WTC11 (cell line): Measurements from ENCODE around the gene HTR3A. TPM values are rescaled to one million over a fixed set of nuclear protein-coding genes. Genes with fewer than 3 reads are reported as not detected.

Experiments used
- ATAC-seq: fragments of 200-7000 bp; cut with Tn5 transposase; 2 replicates; pipeline ENCODE4 v1.10.0; 2021; ENCODE audit warnings: mild to moderate bottlenecking, moderate library complexity
- CTCF ChIA-PET: fragments of 300-600 bp; sonication (Branson Sonifier 250); formaldehyde crosslinking; loops from one replicate; lab custom pipeline; 2021; ENCODE audit warnings: antibody characterized with exemption; lab: Charles Lee
- POLR2A ChIA-PET: fragments of 350-600 bp; sonication (Branson Sonifier 250); formaldehyde crosslinking; loops from one replicate; lab custom pipeline; 2021; ENCODE audit warnings: antibody characterized with exemption; lab: Charles Lee
- DNase-seq: peaks from one replicate; pipeline ENCODE4 v3.0.0; 2021; ENCODE audit warnings: low spot score
- H3K27ac Mint-ChIP-seq: 2 replicates; pipeline ENCODE4 v1.8.0; 2021; ENCODE audit warnings: mixed read lengths
- H3K27me3 Mint-ChIP-seq: 2 replicates; pipeline ENCODE4 v1.8.0; 2021; ENCODE audit warnings: low read depth, mild to moderate bottlenecking, moderate library complexity, mixed read lengths
- H3K36me3 Mint-ChIP-seq: 2 replicates; pipeline ENCODE4 v1.8.0; 2021; ENCODE audit warnings: mixed read lengths
- H3K4me1 Mint-ChIP-seq: 2 replicates; pipeline ENCODE4 v1.8.0; 2022; ENCODE audit warnings: mixed read lengths
- H3K4me3 Mint-ChIP-seq: 2 replicates; pipeline ENCODE4 v1.8.0; 2021; ENCODE audit warnings: mild to moderate bottlenecking, moderate library complexity, mixed read lengths
- H3K9me3 Mint-ChIP-seq: 2 replicates; pipeline ENCODE4 v1.8.0; 2021; ENCODE audit warnings: mixed read lengths
- ARID4B ChIP-seq: sonication (generic); formaldehyde crosslinking; IDR thresholded peaks from 2 replicates; pipeline ENCODE4 v1.8.0; 2023; ENCODE audit warnings: missing genetic modification reagents, mild to moderate bottlenecking, borderline replicate concordance
- CREM ChIP-seq: sonication (generic); formaldehyde crosslinking; IDR thresholded peaks from 2 replicates; pipeline ENCODE4 v1.8.1; 2022; ENCODE audit warnings: mild to moderate bottlenecking, missing genetic modification reagents, moderate library complexity
- ELF4 ChIP-seq: sonication (generic); formaldehyde crosslinking; IDR thresholded peaks from 2 replicates; pipeline ENCODE4 v1.8.1; 2022; ENCODE audit warnings: low read depth, mild to moderate bottlenecking, moderate library complexity, missing genetic modification reagents
- FOXP1 ChIP-seq: sonication (generic); formaldehyde crosslinking; IDR thresholded peaks from 2 replicates; pipeline ENCODE4 v1.8.0; 2022; ENCODE audit warnings: missing genetic modification reagents, mild to moderate bottlenecking, moderate library complexity, borderline replicate concordance
- GRHL2 ChIP-seq: fragments of 250-450 bp; sonication (Bioruptor Pico); IDR thresholded peaks from 2 replicates; pipeline ENCODE4 v1.8.0; 2022; ENCODE audit warnings: mild to moderate bottlenecking, moderate library complexity; ENCODE audit not compliant: insufficient replicate concordance, severe bottlenecking
- JUN ChIP-seq: sonication (generic); formaldehyde crosslinking; IDR thresholded peaks from 2 replicates; pipeline ENCODE4 v1.8.0; 2023; ENCODE audit warnings: mild to moderate bottlenecking, missing genetic modification reagents
- MXD4 ChIP-seq: fragments of 250-450 bp; sonication (Bioruptor Pico); IDR thresholded peaks from 2 replicates; pipeline ENCODE4 v1.8.0; 2021; ENCODE audit warnings: mild to moderate bottlenecking, moderate library complexity, borderline replicate concordance
- NFE2L1 ChIP-seq: sonication (generic); formaldehyde crosslinking; IDR thresholded peaks from 2 replicates; pipeline ENCODE4 v1.8.1; 2023; ENCODE audit warnings: missing genetic modification reagents
- PRRX2 ChIP-seq: fragments of 250-450 bp; sonication (Bioruptor Pico); IDR thresholded peaks from 2 replicates; pipeline ENCODE4 v1.8.0; 2021; ENCODE audit warnings: mild to moderate bottlenecking
- RORB ChIP-seq: fragments of 250-450 bp; sonication (Bioruptor Pico); IDR thresholded peaks from 2 replicates; pipeline ENCODE4 v1.9.0; 2021; ENCODE audit warnings: mild to moderate bottlenecking
- SMAD4 ChIP-seq: sonication (generic); formaldehyde crosslinking; IDR thresholded peaks from 2 replicates; pipeline ENCODE4 v1.8.0; 2022; ENCODE audit warnings: mild to moderate bottlenecking, missing genetic modification reagents
- SOX15 ChIP-seq: fragments of 250-450 bp; sonication (Bioruptor Pico); IDR thresholded peaks from 2 replicates; pipeline ENCODE4 v1.9.0; 2021; ENCODE audit warnings: mild to moderate bottlenecking
- ZNF121 ChIP-seq: sonication (generic); formaldehyde crosslinking; IDR thresholded peaks from 2 replicates; pipeline ENCODE4 v1.8.0; 2023; ENCODE audit warnings: missing genetic modification reagents
- ZNF416 ChIP-seq: fragments of 250-450 bp; sonication (Bioruptor Pico); IDR thresholded peaks from 2 replicates; pipeline ENCODE4 v1.9.0; 2021; ENCODE audit warnings: mild to moderate bottlenecking, inconsistent platforms
- ZNF423 ChIP-seq: fragments of 250-450 bp; sonication (Bioruptor Pico); IDR thresholded peaks from 2 replicates; pipeline ENCODE4 v2.1.2; 2022; ENCODE audit warnings: mild to moderate bottlenecking, moderate library complexity
- ZNF512 ChIP-seq: sonication (generic); formaldehyde crosslinking; IDR thresholded peaks from 2 replicates; pipeline ENCODE4 v1.8.1; 2022; ENCODE audit warnings: missing genetic modification reagents, borderline replicate concordance
- total RNA-seq: library from RNA; stranded (reverse); gene quantifications from 3 replicates; pipeline ENCODE4 v1.2.3, GENCODE V29; 2021
- TF ChIP-seq, protein P1 (sequence below): sonication (generic); formaldehyde crosslinking; IDR thresholded peaks from 2 replicates; pipeline ENCODE4 v1.8.1; 2022; ENCODE audit warnings: low read depth, missing genetic modification reagents, borderline replicate concordance
- TF ChIP-seq, protein P2 (sequence below): fragments of 250-450 bp; sonication (Bioruptor Pico); IDR thresholded peaks from 2 replicates; pipeline ENCODE4 v2.1.2; 2022; ENCODE audit warnings: mild to moderate bottlenecking, moderate library complexity
- TF ChIP-seq, protein P3 (sequence below): fragments of 250-450 bp; sonication (Bioruptor Pico); IDR thresholded peaks from 2 replicates; pipeline ENCODE4 v1.9.0; 2021; ENCODE audit warnings: moderate library complexity, mild to moderate bottlenecking, inconsistent platforms, borderline replicate concordance
- TF ChIP-seq, protein P4 (sequence below): sonication (generic); formaldehyde crosslinking; IDR thresholded peaks from 2 replicates; pipeline ENCODE4 v1.8.0; 2022; ENCODE audit warnings: mild to moderate bottlenecking, missing genetic modification reagents
- TF ChIP-seq, protein P5 (sequence below): sonication (generic); formaldehyde crosslinking; IDR thresholded peaks from 2 replicates; pipeline ENCODE4 v1.8.0; 2022; ENCODE audit warnings: mild to moderate bottlenecking, missing genetic modification reagents

HTR3A gene
- total RNA-seq, 1 experiment from 2014 or later, result 4.1 TPM

DNA sequence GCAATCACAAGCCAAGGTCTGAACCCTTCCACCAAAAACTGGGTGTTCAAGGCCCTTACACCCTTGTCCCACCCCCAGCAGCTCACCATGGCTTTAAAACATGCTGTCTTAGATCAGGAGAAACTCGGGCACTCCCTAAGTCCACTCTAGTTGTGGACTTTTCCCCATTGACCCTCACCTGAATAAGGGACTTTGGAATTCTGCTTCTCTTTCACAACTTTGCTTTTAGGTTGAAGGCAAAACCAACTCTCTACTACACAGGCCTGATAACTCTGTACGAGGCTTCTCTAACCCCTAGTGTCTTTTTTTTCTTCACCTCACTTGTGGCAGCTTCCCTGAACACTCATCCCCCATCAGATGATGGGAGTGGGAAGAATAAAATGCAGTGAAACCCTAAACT is 15.0 kb downstream of the HTR3A start (continued):
- TF ChIP-seq, protein P1, sequence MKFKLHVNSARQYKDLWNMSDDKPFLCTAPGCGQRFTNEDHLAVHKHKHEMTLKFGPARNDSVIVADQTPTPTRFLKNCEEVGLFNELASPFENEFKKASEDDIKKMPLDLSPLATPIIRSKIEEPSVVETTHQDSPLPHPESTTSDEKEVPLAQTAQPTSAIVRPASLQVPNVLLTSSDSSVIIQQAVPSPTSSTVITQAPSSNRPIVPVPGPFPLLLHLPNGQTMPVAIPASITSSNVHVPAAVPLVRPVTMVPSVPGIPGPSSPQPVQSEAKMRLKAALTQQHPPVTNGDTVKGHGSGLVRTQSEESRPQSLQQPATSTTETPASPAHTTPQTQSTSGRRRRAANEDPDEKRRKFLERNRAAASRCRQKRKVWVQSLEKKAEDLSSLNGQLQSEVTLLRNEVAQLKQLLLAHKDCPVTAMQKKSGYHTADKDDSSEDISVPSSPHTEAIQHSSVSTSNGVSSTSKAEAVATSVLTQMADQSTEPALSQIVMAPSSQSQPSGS, result no peak
- TF ChIP-seq ELF4 (CRISPR knock-in tag) (no peak), SMAD4 (CRISPR knock-in tag) (no peak), JUN (CRISPR knock-in tag) (no peak), MXD4 (no peak), PRRX2 (no peak), ARID4B (CRISPR knock-in tag) (no peak), SOX15 (CRISPR knock-in tag) (no peak), RORB (CRISPR knock-in tag) (no peak), ZNF423 (CRISPR knock-in tag) (no peak), GRHL2 (no peak)
- TF ChIP-seq, protein P2, sequence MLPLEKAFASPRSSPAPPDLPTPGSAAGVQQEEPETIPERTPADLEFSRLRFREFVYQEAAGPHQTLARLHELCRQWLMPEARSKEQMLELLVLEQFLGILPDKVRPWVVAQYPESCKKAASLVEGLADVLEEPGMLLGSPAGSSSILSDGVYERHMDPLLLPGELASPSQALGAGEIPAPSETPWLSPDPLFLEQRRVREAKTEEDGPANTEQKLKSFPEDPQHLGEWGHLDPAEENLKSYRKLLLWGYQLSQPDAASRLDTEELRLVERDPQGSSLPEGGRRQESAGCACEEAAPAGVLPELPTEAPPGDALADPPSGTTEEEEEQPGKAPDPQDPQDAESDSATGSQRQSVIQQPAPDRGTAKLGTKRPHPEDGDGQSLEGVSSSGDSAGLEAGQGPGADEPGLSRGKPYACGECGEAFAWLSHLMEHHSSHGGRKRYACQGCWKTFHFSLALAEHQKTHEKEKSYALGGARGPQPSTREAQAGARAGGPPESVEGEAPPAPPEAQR (CRISPR knock-in tag), result no peak
- TF ChIP-seq, protein P3, sequence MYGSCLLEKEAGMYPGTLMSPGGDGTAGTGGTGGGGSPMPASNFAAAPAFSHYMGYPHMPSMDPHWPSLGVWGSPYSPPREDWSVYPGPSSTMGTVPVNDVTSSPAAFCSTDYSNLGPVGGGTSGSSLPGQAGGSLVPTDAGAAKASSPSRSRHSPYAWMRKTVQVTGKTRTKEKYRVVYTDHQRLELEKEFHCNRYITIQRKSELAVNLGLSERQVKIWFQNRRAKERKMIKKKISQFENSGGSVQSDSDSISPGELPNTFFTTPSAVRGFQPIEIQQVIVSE, result no peak

GRCh38 chr11:113991170-113991569 is 16.3 kb downstream of the HTR3A start:
- ATAC-seq (no peak), DNase-seq (peak; percentile 76)
- no peak overlapping the region for H3K27ac Mint-ChIP-seq
- peaks cover 17% of the 10 kb centered on the region for H3K4me1 Mint-ChIP-seq
- H3K4me3 Mint-ChIP-seq, result no peak overlapping the region
- POLR2A ChIA-PET, result no interaction called here
- no peaks in the 10 kb centered on the region for H3K9me3 Mint-ChIP-seq
- no peak for TF ChIP-seq PRRX2
- TF ChIP-seq FOXP1 (CRISPR knock-in tag), result no peak
- no peak for TF ChIP-seq ZNF416 (CRISPR knock-in tag)
- TF ChIP-seq ZNF512, result 0 out of 2 replicates have a peak, but pooled peaks have one; percentile 37
- TF ChIP-seq CREM (CRISPR knock-in tag), result peak; percentile 58; the same call in 1 of the 2 replicates
- TF ChIP-seq, protein P4, sequence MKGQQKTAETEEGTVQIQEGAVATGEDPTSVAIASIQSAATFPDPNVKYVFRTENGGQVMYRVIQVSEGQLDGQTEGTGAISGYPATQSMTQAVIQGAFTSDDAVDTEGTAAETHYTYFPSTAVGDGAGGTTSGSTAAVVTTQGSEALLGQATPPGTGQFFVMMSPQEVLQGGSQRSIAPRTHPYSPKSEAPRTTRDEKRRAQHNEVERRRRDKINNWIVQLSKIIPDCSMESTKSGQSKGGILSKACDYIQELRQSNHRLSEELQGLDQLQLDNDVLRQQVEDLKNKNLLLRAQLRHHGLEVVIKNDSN (CRISPR knock-in tag), result 0 out of 2 replicates have a peak, but pooled peaks have one; percentile 17
- TF ChIP-seq, protein P5, sequence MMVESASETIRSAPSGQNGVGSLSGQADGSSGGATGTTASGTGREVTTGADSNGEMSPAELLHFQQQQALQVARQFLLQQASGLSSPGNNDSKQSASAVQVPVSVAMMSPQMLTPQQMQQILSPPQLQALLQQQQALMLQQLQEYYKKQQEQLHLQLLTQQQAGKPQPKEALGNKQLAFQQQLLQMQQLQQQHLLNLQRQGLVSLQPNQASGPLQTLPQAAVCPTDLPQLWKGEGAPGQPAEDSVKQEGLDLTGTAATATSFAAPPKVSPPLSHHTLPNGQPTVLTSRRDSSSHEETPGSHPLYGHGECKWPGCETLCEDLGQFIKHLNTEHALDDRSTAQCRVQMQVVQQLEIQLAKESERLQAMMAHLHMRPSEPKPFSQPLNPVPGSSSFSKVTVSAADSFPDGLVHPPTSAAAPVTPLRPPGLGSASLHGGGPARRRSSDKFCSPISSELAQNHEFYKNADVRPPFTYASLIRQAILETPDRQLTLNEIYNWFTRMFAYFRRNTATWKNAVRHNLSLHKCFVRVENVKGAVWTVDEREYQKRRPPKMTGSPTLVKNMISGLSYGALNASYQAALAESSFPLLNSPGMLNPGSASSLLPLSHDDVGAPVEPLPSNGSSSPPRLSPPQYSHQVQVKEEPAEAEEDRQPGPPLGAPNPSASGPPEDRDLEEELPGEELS (CRISPR knock-in tag), result peak; percentile 60; the same call in 1 of the 2 replicates
- TF ChIP-seq, protein P2 (CRISPR knock-in tag), result no peak
- TF ChIP-seq NFE2L1 (CRISPR knock-in tag), result 0 out of 2 replicates have a peak, but pooled peaks have one; percentile 62
- TF ChIP-seq JUN (CRISPR knock-in tag), result peak; percentile 33; the same call in 1 of the 2 replicates
- no peak for TF ChIP-seq SOX15 (CRISPR knock-in tag)
- no peak for TF ChIP-seq ZNF121 (CRISPR knock-in tag)
- no peaks in the 10 kb centered on the region for H3K27me3 Mint-ChIP-seq
- no peaks in the 10 kb centered on the region for H3K36me3 Mint-ChIP-seq
- CTCF ChIA-PET, result interaction anchor here (0.6 to 11.9 kb wide), 10 partner anchors 28 to 270 kb away, joined by 3 to 151 read pairs (median 4); no protein-coding TSS in a partner anchor
